Cardiac muscle cell (in vitro differentiated cells and primary cell): ENCODE data around the gene RNF207. TPM values are rescaled to one million over a fixed set of nuclear protein-coding genes. Genes with fewer than 3 reads are reported as not detected.

ENCODE experiments used
- DNase-seq, 2 donors: peaks; one replicate each; pipeline versions ENCODE4 v3.0.0 to v3.0.0-alpha.2; 2010 to 2017; ENCODE audit warnings: low read depth in 1 of 2, low spot score in 1 of 2
- H3K27ac ChIP-seq: fragments of 200-600 bp; sonication (generic); 2 replicates; pipeline ENCODE4 v1.5.1; 2016
- H3K27me3 ChIP-seq: fragments of 200-600 bp; sonication (generic); 2 replicates; pipeline ENCODE4 v1.6.0; 2016; ENCODE audit warnings: control low read depth
- H3K36me3 ChIP-seq: fragments of 200-600 bp; sonication (generic); 2 replicates; pipeline ENCODE4 v1.5.1; 2016; ENCODE audit warnings: control low read depth
- H3K4me1 ChIP-seq: fragments of 200-600 bp; sonication (generic); 2 replicates; pipeline ENCODE4 v1.8.1; 2017; ENCODE audit warnings: low read depth, mild to moderate bottlenecking, mixed run types
- H3K4me3 ChIP-seq: fragments of 200-600 bp; sonication (generic); 2 replicates; pipeline ENCODE4 v1.5.1; 2016; ENCODE audit warnings: mild to moderate bottlenecking
- H3K9me3 ChIP-seq: fragments of 200-600 bp; sonication (generic); 2 replicates; pipeline ENCODE4 v1.5.1; 2017; ENCODE audit warnings: low read depth, mild to moderate bottlenecking, control low read depth
- polyA plus RNA-seq: library from polyadenylated mRNA; unstranded; fragments of >200 nt; fragmentation: Nextera tagmentation; extraction: Ambion mirVana; gene quantifications from 2 replicates; pipeline ENCODE4 v1.2.1, GENCODE V29; 2016
- total RNA-seq: library from RNA; depleted of rRNA; stranded (reverse); fragments of >200 nt; gene quantifications from 2 replicates; pipeline ENCODE4 v1.2.3, GENCODE V29; 2016
- TF ChIP-seq, protein P1 (sequence below): IDR thresholded peaks from 2 replicates; pipeline ENCODE4 v1.5.1; 2012; ENCODE audit warnings: low read depth, mild to moderate bottlenecking, low read length

The RNF207 gene
- total and polyA plus RNA-seq, 2 experiments from 2014 or later = 180 to 273 TPM

GRCh38 chr1:6254691-6255090 is 48.8 kb downstream of the RNF207 start:
- Histone ChIP-seq H3K9me3 (no peaks in the 10 kb centered on the region), H3K36me3 (no peaks in the 10 kb centered on the region), H3K4me3 (no peak overlapping the region), H3K27ac (no peak overlapping the region), H3K27me3 (peaks cover 41% of the 10 kb centered on the region), H3K4me1 (no peaks in the 10 kb centered on the region)
- TF ChIP-seq, protein P1, sequence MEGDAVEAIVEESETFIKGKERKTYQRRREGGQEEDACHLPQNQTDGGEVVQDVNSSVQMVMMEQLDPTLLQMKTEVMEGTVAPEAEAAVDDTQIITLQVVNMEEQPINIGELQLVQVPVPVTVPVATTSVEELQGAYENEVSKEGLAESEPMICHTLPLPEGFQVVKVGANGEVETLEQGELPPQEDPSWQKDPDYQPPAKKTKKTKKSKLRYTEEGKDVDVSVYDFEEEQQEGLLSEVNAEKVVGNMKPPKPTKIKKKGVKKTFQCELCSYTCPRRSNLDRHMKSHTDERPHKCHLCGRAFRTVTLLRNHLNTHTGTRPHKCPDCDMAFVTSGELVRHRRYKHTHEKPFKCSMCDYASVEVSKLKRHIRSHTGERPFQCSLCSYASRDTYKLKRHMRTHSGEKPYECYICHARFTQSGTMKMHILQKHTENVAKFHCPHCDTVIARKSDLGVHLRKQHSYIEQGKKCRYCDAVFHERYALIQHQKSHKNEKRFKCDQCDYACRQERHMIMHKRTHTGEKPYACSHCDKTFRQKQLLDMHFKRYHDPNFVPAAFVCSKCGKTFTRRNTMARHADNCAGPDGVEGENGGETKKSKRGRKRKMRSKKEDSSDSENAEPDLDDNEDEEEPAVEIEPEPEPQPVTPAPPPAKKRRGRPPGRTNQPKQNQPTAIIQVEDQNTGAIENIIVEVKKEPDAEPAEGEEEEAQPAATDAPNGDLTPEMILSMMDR = no peak
- DNase-seq = no peak

- TF ChIP-seq, protein P1 = no peak
- H3K9me3 ChIP-seq = no peaks in the 10 kb centered on the region
- H3K36me3 ChIP-seq = no peaks in the 10 kb centered on the region
- H3K4me3 ChIP-seq = no peak overlapping the region
- H3K4me1 ChIP-seq = no peaks in the 10 kb centered on the region
- H3K27me3 ChIP-seq = peaks cover 25% of the 10 kb centered on the region
- no peak for DNase-seq
- no peak overlapping the region for H3K27ac ChIP-seq
These were observed 50.7 kb downstream of the RNF207 start for GRCh38 chr1:6256645-6257044.

DNA sequence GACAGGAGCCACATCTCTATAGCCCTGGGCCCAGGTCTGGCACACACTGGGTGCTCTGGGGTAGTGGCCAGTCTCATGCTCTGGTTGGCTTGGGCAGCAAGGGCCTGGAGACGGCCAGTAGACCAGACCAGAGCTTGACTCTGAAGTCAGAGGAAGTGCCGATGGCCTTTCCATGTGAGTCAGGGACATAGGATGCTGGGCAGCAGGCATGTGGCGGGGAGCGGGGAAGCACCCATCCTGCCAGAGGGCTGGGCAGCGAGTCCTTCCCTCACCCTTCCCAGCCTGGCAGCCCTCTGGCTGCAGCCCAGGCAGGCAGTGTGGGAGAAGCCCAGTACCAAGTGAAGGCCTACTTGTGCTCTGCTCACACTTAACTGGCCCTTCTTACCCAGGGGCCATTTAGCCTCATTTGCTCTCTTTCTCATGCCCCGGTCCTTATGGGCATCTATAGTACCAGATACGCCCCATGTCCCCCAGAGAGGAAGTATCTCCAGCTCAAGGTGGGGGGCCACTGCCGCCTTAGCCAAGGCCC is 51.7 kb downstream of the RNF207 start:
- H3K27me3 ChIP-seq = peaks cover 16% of the 10 kb centered on the region
- H3K9me3 ChIP-seq = no peaks in the 10 kb centered on the region
- no peaks in the 10 kb centered on the region for H3K36me3 ChIP-seq
- H3K27ac ChIP-seq = no peak overlapping the region
- no peak overlapping the region for H3K4me3 ChIP-seq
- TF ChIP-seq, protein P1 = no peak
- H3K4me1 ChIP-seq = peaks cover 6% of the 10 kb centered on the region
- DNase-seq = no peak

- Histone ChIP-seq H3K4me1 (peaks cover 6% of the 10 kb centered on the region), H3K4me3 (no peak overlapping the region), H3K27ac (no peak overlapping the region), H3K36me3 (no peaks in the 10 kb centered on the region), H3K9me3 (no peaks in the 10 kb centered on the region), H3K27me3 (peaks cover 10% of the 10 kb centered on the region)
- TF ChIP-seq, protein P1 = no peak
- no peak for DNase-seq
These were observed 52.8 kb downstream of the RNF207 start for GRCh38 chr1:6258675-6259074.

DNA sequence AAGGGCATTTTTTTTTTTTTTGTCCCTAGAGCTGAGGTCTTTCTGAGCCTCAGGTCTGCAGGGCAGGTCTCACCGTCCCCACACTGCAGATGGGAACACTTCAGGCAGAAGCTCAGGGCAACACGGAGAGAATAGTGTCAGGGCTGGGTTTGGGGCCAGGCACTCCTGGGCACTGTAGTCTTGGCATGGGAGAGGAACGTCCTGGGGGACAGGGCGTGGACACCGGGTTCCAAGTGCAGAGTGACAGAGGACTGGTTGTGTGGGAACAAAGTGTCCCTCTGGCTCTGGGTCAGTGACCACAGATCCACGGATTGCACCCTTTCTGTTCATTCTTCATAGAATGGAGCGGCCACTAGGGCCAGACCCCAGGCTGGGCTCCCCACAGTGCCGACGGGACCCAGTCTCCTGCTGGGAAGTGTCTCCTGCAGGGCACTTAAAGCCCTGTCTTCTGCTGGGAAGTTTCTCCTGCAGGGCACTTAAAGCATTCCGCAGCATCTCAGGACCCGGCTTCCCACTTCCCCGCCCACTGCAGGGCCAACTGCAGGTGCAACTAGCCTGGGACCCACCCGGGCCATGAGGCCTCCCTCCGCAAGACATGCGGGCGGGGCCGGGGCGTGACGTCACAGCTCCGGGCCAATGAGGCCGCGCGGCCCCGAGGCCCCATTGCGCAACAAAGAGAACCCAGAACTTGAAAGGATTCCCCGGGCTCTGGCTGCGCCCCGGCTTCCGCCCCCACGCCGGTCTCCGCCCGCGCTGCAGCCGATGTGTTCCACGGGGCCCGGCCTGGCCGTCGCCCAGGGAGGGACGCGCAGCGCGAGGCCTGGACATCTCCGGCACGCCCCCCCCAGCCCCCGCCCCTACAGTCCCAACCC is 53.8 kb downstream of the RNF207 start:
- peak; percentile 78 to 89 for DNase-seq
- H3K4me1 ChIP-seq = peaks cover 6% of the 10 kb centered on the region
- no peaks in the 10 kb centered on the region for H3K36me3 ChIP-seq
- H3K27me3 ChIP-seq = peaks cover 10% of the 10 kb centered on the region
- no peak overlapping the region for H3K27ac ChIP-seq
- H3K4me3 ChIP-seq = peak overlapping the region; percentile 74
- TF ChIP-seq, protein P1 = no peak
- no peaks in the 10 kb centered on the region for H3K9me3 ChIP-seq
